ENCODE data around the gene PPP5C.
"Not testable (repeated sequence)": the region's sequence is repeated elsewhere in the genome, so short reads cannot be mapped to it uniquely, and the experiment has no call there.

The PPP5C gene

GRCh38 chr19:46303322-46303690 lies 43.6 kb upstream of the PPP5C start:
- Mint-ChIP-seq H3K36me3 (ENCODE audit: low read depth) (peaks cover 44% of the 10 kb centered on the region), H3K27ac (peak overlapping the region; percentile 94 to 96 (median 95)), H3K4me3 (peak overlapping the region; percentile 4 to 65 (median 32)), H3K9me3 (peaks cover 12% of the 10 kb centered on the region), H3K4me1 (peaks cover 39% of the 10 kb centered on the region), H3K27me3 (ENCODE audit: low read depth) (no peaks in the 10 kb centered on the region)
- TF ChIP-seq CTCF (IDR thresholded peaks at IDR 0.05; ENCODE audit: unreplicated experiment in 3 of 3), result no peak

GRCh38 chr19:46303691-46304397 lies 43.0 kb upstream of the PPP5C start:
- TF ChIP-seq CTCF (IDR thresholded peaks at IDR 0.05; ENCODE audit: unreplicated experiment in 3 of 3), result no peak
- H3K4me3 Mint-ChIP-seq, result peak overlapping the region; percentile 30 to 73 (median 61)

GRCh38 chr19:46306501-46306900 lies 40.4 kb upstream of the PPP5C start:
- TF ChIP-seq CTCF (IDR thresholded peaks at IDR 0.05; ENCODE audit: unreplicated experiment in 3 of 3), result no peak

More at GRCh38 chr19:46303691-46304397, 43.0 kb upstream of the PPP5C start:
- Mint-ChIP-seq H3K27ac (peak overlapping the region; percentile 73 to 96 (median 88)), H3K36me3 (ENCODE audit: low read depth) (peaks cover 44% of the 10 kb centered on the region), H3K9me3 (peaks cover 12% of the 10 kb centered on the region), H3K4me1 (peaks cover 34% of the 10 kb centered on the region), H3K27me3 (ENCODE audit: low read depth) (no peaks in the 10 kb centered on the region)

GRCh38 chr19:46308510-46308909 lies 38.4 kb upstream of the PPP5C start:
- H3K27me3 Mint-ChIP-seq (ENCODE audit: low read depth), result peaks cover 3% of the 10 kb centered on the region
- peaks cover 69% of the 10 kb centered on the region for H3K36me3 Mint-ChIP-seq (ENCODE audit: low read depth)
- peaks cover 12% of the 10 kb centered on the region for H3K9me3 Mint-ChIP-seq
- H3K4me3 Mint-ChIP-seq, result no peak overlapping the region
- TF ChIP-seq CTCF (IDR thresholded peaks at IDR 0.05; ENCODE audit: unreplicated experiment in 3 of 3), result no peak
- H3K4me1 Mint-ChIP-seq, result peaks cover 6% of the 10 kb centered on the region
- H3K27ac Mint-ChIP-seq, result no peak overlapping the region

More at GRCh38 chr19:46306501-46306900, 40.4 kb upstream of the PPP5C start:
- Mint-ChIP-seq H3K27me3 (ENCODE audit: low read depth) (no peaks in the 10 kb centered on the region), H3K27ac (no peak overlapping the region), H3K36me3 (ENCODE audit: low read depth) (peaks cover 62% of the 10 kb centered on the region), H3K9me3 (peaks cover 12% of the 10 kb centered on the region), H3K4me1 (peaks cover 15% of the 10 kb centered on the region), H3K4me3 (no peak overlapping the region)

GRCh38 chr19:46309056-46309455 lies 37.8 kb upstream of the PPP5C start:
- H3K27ac Mint-ChIP-seq, result no peak overlapping the region
- H3K4me3 Mint-ChIP-seq, result no peak overlapping the region
- H3K27me3 Mint-ChIP-seq (ENCODE audit: low read depth), result peaks cover 3% of the 10 kb centered on the region
- H3K4me1 Mint-ChIP-seq, result peaks cover 6% of the 10 kb centered on the region
- peaks cover 69% of the 10 kb centered on the region for H3K36me3 Mint-ChIP-seq (ENCODE audit: low read depth)
- H3K9me3 Mint-ChIP-seq, result peaks cover 12% of the 10 kb centered on the region
- TF ChIP-seq CTCF (IDR thresholded peaks at IDR 0.05; ENCODE audit: unreplicated experiment in 3 of 3), result no peak

GRCh38 chr19:46311444-46311843 lies 35.4 kb upstream of the PPP5C start:
- peaks cover 60% of the 10 kb centered on the region for H3K36me3 Mint-ChIP-seq (ENCODE audit: low read depth)
- no peak overlapping the region for H3K4me3 Mint-ChIP-seq
- peaks cover 3% of the 10 kb centered on the region for H3K27me3 Mint-ChIP-seq (ENCODE audit: low read depth)
- H3K4me1 Mint-ChIP-seq, result no peaks in the 10 kb centered on the region
- H3K27ac Mint-ChIP-seq, result no peak overlapping the region
- no peak for TF ChIP-seq CTCF (IDR thresholded peaks at IDR 0.05; ENCODE audit: unreplicated experiment in 3 of 3)
- peaks cover 5% of the 10 kb centered on the region for H3K9me3 Mint-ChIP-seq

- H3K4me1 Mint-ChIP-seq, H3K9me3 Mint-ChIP-seq: not testable (repeated sequence)
- H3K36me3 Mint-ChIP-seq (ENCODE audit: low read depth), result peaks cover 54% of the 10 kb centered on the region
These were observed 33.1 kb upstream of the PPP5C start for GRCh38 chr19:46313540-46314469.

More at GRCh38 chr19:46313540-46314469, 33.1 kb upstream of the PPP5C start:
- H3K27me3 Mint-ChIP-seq (ENCODE audit: low read depth); H3K4me3 Mint-ChIP-seq; H3K27ac Mint-ChIP-seq: not testable (repeated sequence)

Measured in nephron (organoid).